ENCODE data around the gene OBP2A.

DNA sequence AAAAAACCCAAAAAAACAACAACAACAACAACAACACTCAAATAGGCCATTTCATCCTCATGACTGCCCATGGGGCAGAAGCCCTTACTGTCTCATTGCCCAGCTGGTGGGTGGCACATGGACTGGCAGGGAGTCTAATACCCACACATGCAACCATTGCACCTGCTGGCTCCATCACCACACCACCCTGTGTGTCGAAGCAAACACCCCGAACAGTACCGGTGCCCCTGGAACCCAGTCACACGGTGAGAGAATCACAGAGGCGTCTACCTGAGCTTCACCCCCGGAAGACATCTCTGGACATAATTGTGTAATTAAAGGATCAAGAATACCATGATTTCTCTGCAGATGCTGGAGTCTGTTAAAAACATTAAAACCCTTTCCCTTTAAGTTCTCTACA is 22.1 kb downstream of the OBP2A start:
- TF ChIP-seq CTCF (IDR thresholded peaks at IDR 0.05; ENCODE audit: insufficient read depth, low read depth, low read length) = no peak
- TF ChIP-seq EZH2 (IDR thresholded peaks at IDR 0.05; ENCODE audit: insufficient read depth, low read length) = no peak
